NCI-H748 (cell line): Measurements from ENCODE around the gene WARS2.
"Not testable (repeated sequence)": the region's sequence is repeated elsewhere in the genome, so short reads cannot be mapped to it uniquely, and the experiment has no call there.

ENCODE experiments used
- DNase-seq: peaks from one replicate; lab custom pipeline; 2025; ENCODE audit not compliant: unreplicated experiment; lab: John Stamatoyannopoulos, UW

WARS2 gene

GRCh38 chr1:119140177-119141019 lies at the start of gene WARS2:
Gene WARS2 (minus strand): TSS chr1:119140653. CDS start chr1:119140644, 9 bp downstream.
- DNase-seq: peak; percentile 99

GRCh38 chr1:119188926-119189325 lies 48.5 kb upstream of the WARS2 start:
- no peak for DNase-seq

- DNase-seq: no peak
Measured at GRCh38 chr1:119187416-119187815, 47.0 kb upstream of the WARS2 start.

- DNase-seq: no peak
Measured at GRCh38 chr1:119186471-119186870, 46.0 kb upstream of the WARS2 start.

GRCh38 chr1:119184972-119185371 lies 44.5 kb upstream of the WARS2 start:
- DNase-seq: no peak

GRCh38 chr1:119181218-119181617 lies 40.8 kb upstream of the WARS2 start:
- DNase-seq: peak; percentile 75

GRCh38 chr1:119179051-119179450 lies 38.6 kb upstream of the WARS2 start:
- DNase-seq: no peak

- not testable (repeated sequence) for DNase-seq
Measured at GRCh38 chr1:119172927-119173326, 32.5 kb upstream of the WARS2 start.

GRCh38 chr1:119171381-119172010 lies 31.0 kb upstream of the WARS2 start:
- not testable (repeated sequence) for DNase-seq

- DNase-seq: no peak
Measured at GRCh38 chr1:119163396-119163795, 22.9 kb upstream of the WARS2 start.

- DNase-seq: no peak
Measured at GRCh38 chr1:119160866-119161265, 20.4 kb upstream of the WARS2 start.

GRCh38 chr1:119160409-119160808 lies 20.0 kb upstream of the WARS2 start:
- no peak for DNase-seq

- DNase-seq: no peak
Measured at GRCh38 chr1:119159966-119160365, 19.5 kb upstream of the WARS2 start.

GRCh38 chr1:119159111-119159510 lies 18.7 kb upstream of the WARS2 start:
- no peak for DNase-seq

GRCh38 chr1:119156761-119157160 lies 16.3 kb upstream of the WARS2 start:
- DNase-seq: not testable (repeated sequence)

- not testable (repeated sequence) for DNase-seq
Measured at GRCh38 chr1:119155069-119155468, 14.6 kb upstream of the WARS2 start.

GRCh38 chr1:119150150-119150549 lies 9.7 kb upstream of the WARS2 start:
- no peak for DNase-seq

GRCh38 chr1:119147661-119148090 lies 7.2 kb upstream of the WARS2 start:
- no peak for DNase-seq

GRCh38 chr1:119146466-119146865 lies 6.0 kb upstream of the WARS2 start:
- no peak for DNase-seq

GRCh38 chr1:119144813-119145212 lies 4.4 kb upstream of the WARS2 start:
- DNase-seq: no peak

- DNase-seq: no peak
Measured at GRCh38 chr1:119143706-119144105, 3.3 kb upstream of the WARS2 start.

- no peak for DNase-seq
Measured at GRCh38 chr1:119141660-119142059, 1.2 kb upstream of the WARS2 start.
